Fibroblast of lung (primary cell): ENCODE data around the gene TRIP13. TPM values are rescaled to one million over a fixed set of nuclear protein-coding genes. Genes with fewer than 3 reads are reported as not detected.

Experiments
- DNase-seq, 2 donors: peaks; one replicate each; pipeline versions ENCODE4 v3.0.0 to v3.0.0-alpha.2; 2010; ENCODE audit warnings: low read depth in 2 of 2
- H2AFZ ChIP-seq: 2 replicates; pipeline ENCODE4 v1.5.1; 2012; ENCODE audit warnings: low read length, control low read depth, inconsistent platforms
- H3K27ac ChIP-seq: 2 replicates; pipeline ENCODE4 v1.5.1; 2011; ENCODE audit warnings: low read length, control low read depth; ENCODE audit not compliant: insufficient read depth
- H3K27me3 ChIP-seq: 2 replicates; pipeline ENCODE4 v1.5.1; 2011; ENCODE audit warnings: mild to moderate bottlenecking, low read length; ENCODE audit not compliant: control insufficient read depth, insufficient read depth
- H3K36me3 ChIP-seq: 2 replicates; pipeline ENCODE4 v1.5.1; 2011; ENCODE audit warnings: low read length; ENCODE audit not compliant: control insufficient read depth, insufficient read depth
- H3K4me1 ChIP-seq: 2 replicates; pipeline ENCODE4 v1.5.1; 2011; ENCODE audit warnings: low read length; ENCODE audit not compliant: control insufficient read depth, insufficient read depth; ENCODE audit errors: extremely low read depth
- H3K4me2 ChIP-seq: 2 replicates; pipeline ENCODE4 v1.5.1; 2011; ENCODE audit warnings: low read length, control low read depth; ENCODE audit not compliant: insufficient read depth; ENCODE audit errors: extremely low read depth
- H3K4me3 ChIP-seq, 4 experiments: fragments of 200-600 bp in 1 of 4; sonication (generic) in 1 of 4; replicated peaks in 1 of 4; 2 replicates each; pipeline ENCODE4 v1.5.1; 2011 to 2016; ENCODE audit warnings: low read length in 4 of 4, low read depth in 3 of 4, mild to moderate bottlenecking in 3 of 4, control low read depth in 2 of 4, inconsistent platforms in 1 of 4, mixed read lengths in 1 of 4; ENCODE audit not compliant: insufficient read depth in 1 of 4; ENCODE audit errors: control extremely low read depth in 1 of 4
- H3K79me2 ChIP-seq: 2 replicates; pipeline ENCODE4 v1.5.1; 2012; ENCODE audit warnings: mild to moderate bottlenecking, low read length, inconsistent platforms; ENCODE audit not compliant: control insufficient read depth, insufficient read depth
- H3K9ac ChIP-seq: 2 replicates; pipeline ENCODE4 v1.5.1; 2011; ENCODE audit warnings: mild to moderate bottlenecking, low read length, control low read depth; ENCODE audit not compliant: insufficient read depth
- H3K9me3 ChIP-seq: 2 replicates; pipeline ENCODE4 v1.5.1; 2012; ENCODE audit warnings: low read depth, low read length; ENCODE audit not compliant: control insufficient read depth, insufficient read depth
- H4K20me1 ChIP-seq: 2 replicates; pipeline ENCODE4 v1.5.1; 2011; ENCODE audit warnings: low read length; ENCODE audit not compliant: control insufficient read depth, insufficient read depth; ENCODE audit errors: extremely low read depth
- CTCF ChIP-seq, 2 donors: IDR thresholded peaks in 1 of 2; conservative IDR thresholded peaks in 1 of 2; 1 replicate in 1 of 2; 2 replicates in 1 of 2; pipeline ENCODE4 v1.5.1; 2011 to 2012; ENCODE audit warnings: low read length in 2 of 2, control low read depth in 1 of 2, inconsistent platforms in 1 of 2, low read depth in 1 of 2, mild to moderate bottlenecking in 1 of 2
- EZH2 ChIP-seq: IDR thresholded peaks from 2 replicates; pipeline ENCODE4 v1.5.1; 2012; ENCODE audit warnings: low read length, control low read depth, mild to moderate bottlenecking; ENCODE audit errors: missing control alignments
- polyA plus RNA-seq, 2 donors: library from polyadenylated mRNA; depleted of rRNA in 1 of 2; stranded (reverse) in 1 of 2; unstranded in 1 of 2; fragments of >200 nt; gene quantifications; 2 replicates each; pipeline ENCODE4 v1.2.1, GENCODE V29; 2011 to 2012; ENCODE audit warnings: missing spikeins in 1 of 2
- total RNA-seq: library from RNA; depleted of rRNA; stranded (reverse); fragments of >200 nt; gene quantifications from 2 replicates; pipeline ENCODE4 v1.2.1, GENCODE V29; 2014

TRIP13 gene
- total and polyA plus RNA-seq, 2 donors (not counting 1 experiment from before 2014, with no cell fraction given): 7.4 to 11.7 TPM

- Histone ChIP-seq H3K4me3 (no peak overlapping the region), H3K36me3 (no peaks in the 10 kb centered on the region), H3K27ac (no peak overlapping the region), H3K4me1 (no peaks in the 10 kb centered on the region), H2AFZ (no peak overlapping the region), H3K79me2 (no peaks in the 10 kb centered on the region), H3K27me3 (peaks cover 46% of the 10 kb centered on the region), H4K20me1 (no peaks in the 10 kb centered on the region), H3K9ac (no peak overlapping the region), H3K4me2 (no peak overlapping the region), H3K9me3 (no peaks in the 10 kb centered on the region)
- TF ChIP-seq EZH2 (no peak), CTCF (conservative IDR thresholded peaks at IDR 0.05 in 1 of 2, IDR thresholded peaks at IDR 0.05 in 1 of 2; ENCODE audit: low read depth in 1 of 2, low read length in 2 of 2) (no peak)
- no peak for DNase-seq
Observed at GRCh38 chr5:943918-944620, 51.4 kb downstream of the TRIP13 start.

- H4K20me1 ChIP-seq: no peaks in the 10 kb centered on the region
- no peak overlapping the region for H3K27ac ChIP-seq
- no peak for TF ChIP-seq EZH2
- no peak for TF ChIP-seq CTCF (conservative IDR thresholded peaks at IDR 0.05 in 1 of 2, IDR thresholded peaks at IDR 0.05 in 1 of 2; ENCODE audit: low read depth in 1 of 2, low read length in 2 of 2)
- no peaks in the 10 kb centered on the region for H3K9me3 ChIP-seq
- H3K4me2 ChIP-seq: no peak overlapping the region
- H3K36me3 ChIP-seq: no peaks in the 10 kb centered on the region
- H3K27me3 ChIP-seq: peaks cover 46% of the 10 kb centered on the region
- H3K9ac ChIP-seq: no peak overlapping the region
- H3K4me1 ChIP-seq: no peaks in the 10 kb centered on the region
- no peaks in the 10 kb centered on the region for H3K79me2 ChIP-seq
- H2AFZ ChIP-seq: no peak overlapping the region
- DNase-seq: no peak
- no peak overlapping the region for H3K4me3 ChIP-seq
Observed at GRCh38 chr5:944621-944927, 51.9 kb downstream of the TRIP13 start.

- Histone ChIP-seq H3K36me3 (no peaks in the 10 kb centered on the region), H4K20me1 (no peaks in the 10 kb centered on the region), H3K4me1 (no peaks in the 10 kb centered on the region), H3K4me2 (no peak overlapping the region), H2AFZ (no peak overlapping the region), H3K27me3 (peaks cover 49% of the 10 kb centered on the region), H3K79me2 (no peaks in the 10 kb centered on the region), H3K27ac (no peak overlapping the region), H3K4me3 (no peak overlapping the region), H3K9ac (no peak overlapping the region), H3K9me3 (no peaks in the 10 kb centered on the region)
- DNase-seq: no peak
- TF ChIP-seq CTCF (conservative IDR thresholded peaks at IDR 0.05 in 1 of 2, IDR thresholded peaks at IDR 0.05 in 1 of 2; ENCODE audit: low read depth in 1 of 2, low read length in 2 of 2) (no peak), EZH2 (no peak)
Observed at GRCh38 chr5:944992-945685, 52.5 kb downstream of the TRIP13 start.
